BLaER1 treated with 17β-estradiol and CSF1 and Interleukin-3, amounts not matched to agents 10 nM and 100 nM (cell line): ENCODE data around the gene B3GALT6.
"Not testable (repeated sequence)": the region's sequence is repeated elsewhere in the genome, so short reads cannot be mapped to it uniquely, and the experiment has no call there.

ENCODE experiments used
- H3K27ac ChIP-seq, 11 experiments: shearing (Covaris generic); formaldehyde crosslinking; 2 replicates each; pipeline ENCODE4 v1.8.1; 2022
- H3K27me3 ChIP-seq, 11 experiments: shearing (Covaris generic); formaldehyde crosslinking; 2 replicates each; pipeline ENCODE4 v1.8.1; 2022
- H3K36me3 ChIP-seq, 11 experiments: shearing (Covaris generic); formaldehyde crosslinking; 2 replicates each; pipeline ENCODE4 v1.8.1; 2022
- H3K4me1 ChIP-seq, 10 experiments: shearing (Covaris generic); formaldehyde crosslinking; 2 replicates each; pipeline ENCODE4 v1.8.1; 2022
- H3K4me2 ChIP-seq, 11 experiments: shearing (Covaris generic); formaldehyde crosslinking; 2 replicates each; pipeline ENCODE4 v1.8.1; 2022
- H3K4me3 ChIP-seq, 10 experiments: shearing (Covaris generic); formaldehyde crosslinking; 2 replicates each; pipeline ENCODE4 v1.8.1; 2022
- H3K9ac ChIP-seq, 11 experiments: shearing (Covaris generic); formaldehyde crosslinking; 2 replicates each; pipeline ENCODE4 v1.8.1; 2022
- H3K9me3 ChIP-seq, 11 experiments: shearing (Covaris generic); formaldehyde crosslinking; replicated peaks in 1 of 11; 2 replicates each; pipeline ENCODE4 v1.8.1; 2022
- H4K20me1 ChIP-seq, 11 experiments: shearing (Covaris generic); formaldehyde crosslinking; 2 replicates each; pipeline ENCODE4 v1.8.1; 2022
- Cebpa-rat ChIP-seq, 11 experiments: shearing (Covaris generic); IDR thresholded peaks; 2 replicates each; pipeline ENCODE4 v1.8.1; 2022

Gene B3GALT6

GRCh38 chr1:1191734-1192133 is 40.3 kb upstream of the B3GALT6 start:
- Histone ChIP-seq H3K4me1 (peaks cover 0 to 16% (median 11%) of the 10 kb centered on the region in 10 experiments; a peak in 13 of 20 replicates), H3K4me3 (no peak overlapping the region), H3K4me2 (no peak overlapping the region), H3K9me3 (peaks cover 30 to 55% (median 46%) of the 10 kb centered on the region in 11 experiments), H3K9ac (no peak overlapping the region), H3K27me3 (peaks cover 0 to 12% (median 0%) of the 10 kb centered on the region in 11 experiments; a peak in 2 of 22 replicates), H3K36me3 (no peaks in the 10 kb centered on the region), H4K20me1 (no peaks in the 10 kb centered on the region), H3K27ac (no peak overlapping the region)
- no peak for TF ChIP-seq Cebpa-rat (IDR thresholded peaks at IDR 0.05)

GRCh38 chr1:1194723-1195122 is 37.3 kb upstream of the B3GALT6 start:
- Histone ChIP-seq H3K9ac (no peak overlapping the region), H3K4me1 (peaks cover under 1 to 14% (median 4%) of the 10 kb centered on the region in 10 experiments; a peak in 14 of 20 replicates), H3K4me2 (no peak overlapping the region), H4K20me1 (no peaks in the 10 kb centered on the region), H3K4me3 (no peak overlapping the region), H3K9me3 (peaks cover 30 to 55% (median 46%) of the 10 kb centered on the region in 11 experiments), H3K27me3 (peaks cover 0 to 2% (median 0%) of the 10 kb centered on the region in 11 experiments; a peak in 3 of 22 replicates), H3K27ac (no peak overlapping the region), H3K36me3 (no peaks in the 10 kb centered on the region)
- no peak for TF ChIP-seq Cebpa-rat (IDR thresholded peaks at IDR 0.05)

DNA sequence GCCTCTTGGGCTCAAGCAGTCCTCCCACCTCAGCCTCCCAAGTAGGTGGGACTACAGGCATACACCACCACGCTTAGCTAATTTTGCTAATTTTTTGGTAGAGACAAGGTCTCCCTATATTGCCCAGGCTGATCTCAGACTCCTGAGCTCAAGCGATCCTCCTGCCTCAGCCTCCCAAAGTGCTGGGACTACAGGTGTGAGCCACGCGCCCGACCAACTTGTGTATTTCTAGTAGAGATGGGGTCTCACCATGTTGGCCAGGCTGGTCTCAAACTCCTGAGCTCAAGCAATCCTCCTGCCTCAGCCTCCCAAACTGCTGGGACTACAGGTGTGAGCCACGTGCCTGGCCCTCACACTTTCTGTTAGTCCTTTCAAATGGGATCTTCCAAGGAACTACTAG is 36.3 kb upstream of the B3GALT6 start:
- H3K4me1 ChIP-seq, result peaks cover 0 to 24% (median 13%) of the 10 kb centered on the region in 10 experiments; a peak in 19 of 20 replicates
- not testable (repeated sequence) for H3K27ac ChIP-seq, H3K9ac ChIP-seq, H3K4me2 ChIP-seq, H4K20me1 ChIP-seq, H3K4me3 ChIP-seq, H3K36me3 ChIP-seq
- H3K27me3 ChIP-seq, result peaks cover 0 to 12% (median 7%) of the 10 kb centered on the region in 11 experiments; a peak in 19 of 22 replicates
- H3K9me3 ChIP-seq, result peaks cover 30 to 53% (median 45%) of the 10 kb centered on the region in 11 experiments

DNA sequence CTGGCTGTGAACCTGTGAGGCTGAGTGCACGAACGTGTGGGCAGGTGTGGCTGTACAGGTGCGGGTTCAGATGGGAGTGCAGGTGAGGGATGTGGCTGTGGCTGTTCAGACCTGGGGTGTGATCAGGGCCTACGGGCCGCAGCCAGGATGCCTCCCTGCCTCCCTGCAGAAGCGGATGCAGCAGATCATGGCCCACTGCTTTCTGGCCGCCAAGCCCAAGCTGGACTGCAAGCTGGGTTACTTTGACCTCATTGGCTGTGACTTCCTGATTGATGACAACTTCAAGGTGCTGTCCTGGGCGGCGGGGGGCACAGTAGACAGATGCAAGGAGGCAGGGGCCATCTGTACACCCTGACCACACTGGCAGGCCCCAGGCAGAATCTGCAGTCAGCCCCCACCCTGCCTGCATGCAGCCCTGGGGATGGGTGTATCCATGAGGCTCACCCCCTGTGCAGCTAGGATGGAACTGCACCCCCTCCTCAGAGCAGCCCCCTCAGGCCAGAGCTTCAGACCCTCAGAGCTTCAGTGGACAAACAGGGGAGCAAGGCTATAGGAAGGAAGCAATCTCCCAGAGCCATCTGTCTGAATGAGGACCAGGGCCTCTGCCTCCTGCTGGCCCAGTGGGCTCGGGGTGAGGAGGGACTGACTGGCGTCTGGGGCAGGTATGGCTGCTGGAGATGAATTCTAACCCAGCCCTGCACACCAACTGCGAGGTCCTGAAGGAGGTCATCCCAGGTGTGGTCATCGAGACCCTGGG is 35.4 kb upstream of the B3GALT6 start:
- H3K9ac ChIP-seq, result no peak overlapping the region
- no peak for TF ChIP-seq Cebpa-rat (IDR thresholded peaks at IDR 0.05)
- no peak overlapping the region for H3K27ac ChIP-seq
- peaks cover 0 to 26% (median 15%) of the 10 kb centered on the region in 10 experiments; a peak in 19 of 20 replicates for H3K4me1 ChIP-seq
- H4K20me1 ChIP-seq, result no peaks in the 10 kb centered on the region
- no peak overlapping the region for H3K4me2 ChIP-seq
- no peaks in the 10 kb centered on the region for H3K36me3 ChIP-seq
- H3K9me3 ChIP-seq, result peaks cover 26 to 49% (median 38%) of the 10 kb centered on the region in 11 experiments
- H3K4me3 ChIP-seq, result no peak overlapping the region
- peaks cover 0 to 20% (median 15%) of the 10 kb centered on the region in 11 experiments; a peak in 19 of 22 replicates for H3K27me3 ChIP-seq

DNA sequence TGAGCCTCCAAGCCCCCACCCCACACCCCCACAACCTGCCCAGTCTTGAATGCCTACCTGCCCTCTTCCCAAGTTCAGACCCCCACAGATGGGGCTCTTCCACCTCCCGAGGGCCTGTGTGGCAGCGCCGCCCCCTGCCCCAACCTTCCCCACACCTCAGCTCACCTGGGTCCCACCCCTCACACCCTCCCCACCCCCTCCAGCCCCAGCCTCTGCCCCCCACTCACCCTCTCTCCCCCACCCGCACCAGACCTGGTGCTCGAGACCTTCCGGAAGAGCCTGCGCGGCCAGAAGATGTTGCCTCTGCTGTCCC is 34.9 kb upstream of the B3GALT6 start:
- no peak overlapping the region for H3K4me2 ChIP-seq
- H3K9ac ChIP-seq, result no peak overlapping the region
- no peak overlapping the region for H3K27ac ChIP-seq
- no peak for TF ChIP-seq Cebpa-rat (IDR thresholded peaks at IDR 0.05)
- H3K4me3 ChIP-seq, result no peak overlapping the region
- H3K27me3 ChIP-seq, result peaks cover 0 to 21% (median 16%) of the 10 kb centered on the region in 11 experiments; a peak in 19 of 22 replicates
- H3K4me1 ChIP-seq, result peaks cover 0 to 26% (median 15%) of the 10 kb centered on the region in 10 experiments; a peak in 19 of 20 replicates
- peaks cover 20 to 44% (median 32%) of the 10 kb centered on the region in 11 experiments for H3K9me3 ChIP-seq
- H3K36me3 ChIP-seq, result no peaks in the 10 kb centered on the region
- no peaks in the 10 kb centered on the region for H4K20me1 ChIP-seq

DNA sequence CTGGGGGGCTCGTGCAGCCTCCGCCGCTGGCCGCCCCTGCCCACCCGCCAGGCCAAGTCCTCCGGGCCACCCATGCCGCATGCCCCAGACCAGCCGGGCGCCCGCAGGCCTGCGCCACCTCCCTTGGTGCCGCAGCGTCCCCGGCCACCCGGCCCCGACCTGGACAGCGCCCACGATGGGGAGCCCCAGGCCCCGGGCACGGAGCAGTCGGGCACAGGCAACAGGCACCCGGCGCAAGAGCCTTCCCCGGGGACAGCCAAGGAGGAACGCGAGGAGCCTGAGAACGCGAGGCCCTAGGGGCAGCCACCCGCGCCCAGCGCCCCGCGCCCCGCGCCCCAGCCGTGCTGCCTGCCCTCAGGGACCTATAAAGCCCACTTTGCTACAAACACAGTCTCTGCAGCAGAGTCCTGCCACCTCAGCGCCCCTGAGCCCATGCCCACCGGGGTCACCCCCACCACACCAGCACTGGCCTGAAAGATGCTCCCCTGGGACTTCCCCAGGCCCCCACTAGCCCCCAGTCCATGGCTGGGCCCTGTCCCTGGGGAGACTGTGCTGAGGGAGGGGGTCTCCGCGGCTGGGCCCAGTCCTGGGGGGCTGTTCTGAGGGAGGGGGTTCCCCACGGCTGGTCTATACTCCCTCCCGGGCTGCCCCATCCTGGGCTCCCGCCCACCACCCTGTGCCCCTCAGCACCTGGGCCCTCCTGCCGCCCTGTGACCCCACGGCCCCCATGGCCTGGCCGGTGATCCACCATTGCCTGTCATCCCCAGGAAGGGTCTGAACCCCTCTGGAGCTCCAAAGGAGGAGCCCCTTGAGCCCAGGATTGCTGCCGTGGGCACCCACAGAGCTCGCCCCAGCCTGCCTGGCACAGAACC is 34.2 kb upstream of the B3GALT6 start:
- Histone ChIP-seq H3K27ac (no peak overlapping the region), H3K4me3 (no peak overlapping the region), H3K9me3 (peaks cover 18 to 37% (median 26%) of the 10 kb centered on the region in 11 experiments), H3K4me1 (peaks cover 0 to 26% (median 15%) of the 10 kb centered on the region in 10 experiments; a peak in 19 of 20 replicates), H3K9ac (no peak overlapping the region), H3K4me2 (peak overlapping the region in 2 of 11 experiments; percentile 15 to 29; a peak in 3 of 22 replicates), H4K20me1 (0 out of 22 replicates have a peak, but pooled peaks cover 0 to 1% (median 0%) of the 10 kb centered on the region in 11 experiments), H3K27me3 (peaks cover 0 to 22% (median 16%) of the 10 kb centered on the region in 11 experiments; a peak in 19 of 22 replicates), H3K36me3 (no peaks in the 10 kb centered on the region)
- no peak for TF ChIP-seq Cebpa-rat (IDR thresholded peaks at IDR 0.05)

DNA sequence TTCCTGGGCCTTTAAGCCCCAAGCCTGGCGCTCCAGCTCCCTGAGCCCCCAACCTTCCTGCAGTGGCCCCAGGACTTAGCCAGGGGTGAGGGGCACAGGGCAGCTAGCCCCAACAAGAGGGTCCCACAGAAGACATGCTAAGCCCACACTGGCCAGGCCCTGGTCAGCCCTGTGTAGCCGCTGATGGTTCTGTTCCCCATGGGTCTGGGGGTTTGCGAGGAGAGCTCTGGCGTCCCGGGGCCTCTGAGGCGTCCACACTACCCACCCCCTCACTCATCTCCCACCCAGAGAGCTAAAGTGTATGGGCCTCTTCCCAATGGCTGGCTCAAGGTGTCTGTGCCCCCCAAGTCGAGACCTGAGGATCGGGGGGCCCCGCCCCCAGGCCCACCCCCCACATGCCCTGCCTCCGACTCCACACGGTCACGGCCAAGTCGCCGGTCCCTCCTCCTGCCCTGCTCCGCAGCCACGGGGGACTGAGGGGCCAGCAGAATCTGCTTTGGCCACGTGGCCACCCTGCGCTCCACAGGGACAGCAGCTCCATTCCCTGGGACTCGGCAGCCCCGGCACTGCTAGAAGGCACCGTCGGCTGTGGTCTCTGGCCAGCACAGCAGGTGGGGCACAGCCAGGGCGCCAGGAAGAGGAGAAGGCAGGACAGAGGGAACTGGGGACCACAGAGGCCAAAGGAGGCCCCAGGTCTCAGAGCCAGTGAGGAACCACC is 33.5 kb upstream of the B3GALT6 start:
- peaks cover 0 to 26% (median 15%) of the 10 kb centered on the region in 10 experiments; a peak in 19 of 20 replicates for H3K4me1 ChIP-seq
- H3K27ac ChIP-seq, result no peak overlapping the region
- H3K4me3 ChIP-seq, result no peak overlapping the region
- H3K9ac ChIP-seq, result no peak overlapping the region
- peak overlapping the region in 2 of 11 experiments; percentile 15 to 29; a peak in 2 of 22 replicates for H3K4me2 ChIP-seq
- H3K27me3 ChIP-seq, result peaks cover 0 to 27% (median 16%) of the 10 kb centered on the region in 11 experiments; a peak in 19 of 22 replicates
- H4K20me1 ChIP-seq, result peaks cover 0 to 9% (median 0%) of the 10 kb centered on the region in 11 experiments; a peak in 1 of 22 replicates
- peaks cover 14 to 30% (median 22%) of the 10 kb centered on the region in 11 experiments for H3K9me3 ChIP-seq
- no peak for TF ChIP-seq Cebpa-rat (IDR thresholded peaks at IDR 0.05)
- no peaks in the 10 kb centered on the region for H3K36me3 ChIP-seq
